ENCODE results near the gene SLC6A16.

GRCh38 chr19:49362048-49362928, 37.3 kb upstream of the SLC6A16 start, which contains the start of gene TEAD2:
- TF ChIP-seq CTCF (IDR thresholded peaks at IDR 0.05): no peak
- no peak for TF ChIP-seq POLR2A (IDR thresholded peaks at IDR 0.05)
